ENCODE results near the gene RXRA.

DNA sequence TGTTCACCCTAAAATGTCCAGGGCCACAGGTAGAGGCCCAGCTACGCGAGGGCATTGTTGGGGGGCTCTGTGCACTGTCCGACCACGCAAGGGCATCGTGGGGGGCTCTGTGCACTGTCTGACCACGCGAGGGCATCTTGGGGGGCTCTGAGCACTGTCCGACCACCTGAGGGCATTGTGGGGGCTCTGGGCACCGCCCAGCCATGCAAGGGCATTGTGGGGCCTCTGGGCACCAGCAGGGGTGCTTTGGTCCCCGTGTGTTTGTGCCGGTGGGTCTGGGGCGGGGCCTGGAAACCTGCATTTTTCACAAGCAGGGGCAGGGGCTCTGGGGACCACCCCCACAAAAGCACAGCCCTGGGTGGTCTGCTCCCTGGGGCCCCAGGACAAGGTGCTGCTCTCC is 41.5 kb upstream of the RXRA start:
- TF ChIP-seq POLR2A (IDR thresholded peaks at IDR 0.05; ENCODE audit: low read length): no peak
- TF ChIP-seq GATA1 (IDR thresholded peaks at IDR 0.05; ENCODE audit: low read depth, low read length): no peak
